Stimulated activated CD4-positive, alpha-beta T cell treated with anti-CD3 and anti-CD28 coated beads, Interleukin-15, amount 100 ng/mL, for 1 hour (primary cell): Measurements from ENCODE around the gene CPLANE1.
A peak's percentile ranks its signal among the peaks of the same experiment; 100 is the strongest.
"Not testable (repeated sequence)": the region's sequence is repeated elsewhere in the genome, so short reads cannot be mapped to it uniquely, and the experiment has no call there.

Experiments used
- DNase-seq, 2 donors: peaks; one replicate each; pipeline ENCODE4 v3.0.0-alpha.2; 2020; ENCODE audit warnings: low read depth in 1 of 2, low spot score in 1 of 2

Gene CPLANE1

DNA sequence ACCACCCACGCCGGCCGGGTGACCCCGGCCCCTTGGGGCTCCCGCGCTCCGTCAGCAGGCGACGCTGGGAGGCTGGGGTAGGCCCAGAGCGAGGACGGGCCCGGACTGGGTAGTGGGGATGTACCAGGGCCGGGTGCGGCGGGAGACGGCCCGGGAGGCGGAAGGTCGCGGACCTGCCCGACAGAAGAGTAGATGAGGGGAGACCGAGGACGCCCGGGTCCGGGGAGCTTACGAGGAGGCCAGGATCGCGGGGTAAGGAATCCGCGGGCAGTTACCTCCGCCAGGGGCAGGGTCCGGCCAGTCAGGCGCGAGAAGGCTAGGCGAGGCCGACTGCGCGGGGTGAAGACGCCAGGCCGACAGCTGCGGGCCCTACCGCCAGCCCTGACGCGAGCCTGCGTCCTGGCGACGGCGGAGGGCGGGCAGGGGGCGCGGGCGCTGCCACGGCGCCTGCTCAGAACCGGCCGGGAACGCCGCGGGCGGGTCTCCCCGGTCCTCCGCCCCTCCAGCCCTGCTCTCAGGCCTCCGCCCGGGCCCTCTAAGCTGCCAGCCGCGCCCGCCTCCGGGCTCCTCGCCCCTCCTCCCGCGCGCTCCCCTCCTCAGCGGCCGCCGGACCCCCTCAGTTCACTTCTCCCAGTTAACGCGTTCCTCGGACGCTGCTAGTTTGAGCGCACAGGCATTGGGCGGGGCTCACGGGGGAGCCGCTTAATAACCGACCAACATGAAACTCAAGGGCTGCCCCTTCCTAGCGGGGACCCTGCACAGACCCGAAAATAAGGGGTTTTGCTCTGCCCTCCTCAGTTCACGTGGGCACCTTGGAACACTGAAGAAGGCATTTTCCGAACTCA lies at the start of gene CPLANE1:
TSS of gene CPLANE1 (minus strand) at position 407 of the 845 bp plus-strand sequence. CDS start 1,678 bp downstream, outside the sequence.
- peak; percentile 23 to 42 for DNase-seq

DNA sequence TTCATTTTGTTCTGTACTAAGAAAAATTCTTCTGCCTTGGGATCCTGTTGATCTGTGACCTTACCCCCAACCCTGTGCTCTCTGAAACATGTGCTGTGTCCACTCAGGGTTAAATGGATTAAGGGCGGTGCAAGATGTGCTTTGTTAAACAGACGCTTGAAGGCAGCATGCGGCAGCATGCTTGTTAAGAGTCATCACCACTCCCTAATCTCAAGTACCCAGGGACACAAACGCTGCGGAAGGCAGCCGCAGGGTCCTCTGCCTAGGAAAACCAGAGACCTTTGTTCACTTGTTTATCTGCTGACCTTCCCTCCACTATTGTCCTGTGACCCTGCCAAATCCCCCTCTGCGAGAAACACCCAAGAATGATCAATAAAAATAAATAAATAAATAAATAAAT lies 47.1 kb upstream of the CPLANE1 start:
- DNase-seq, result not testable (repeated sequence)

DNA sequence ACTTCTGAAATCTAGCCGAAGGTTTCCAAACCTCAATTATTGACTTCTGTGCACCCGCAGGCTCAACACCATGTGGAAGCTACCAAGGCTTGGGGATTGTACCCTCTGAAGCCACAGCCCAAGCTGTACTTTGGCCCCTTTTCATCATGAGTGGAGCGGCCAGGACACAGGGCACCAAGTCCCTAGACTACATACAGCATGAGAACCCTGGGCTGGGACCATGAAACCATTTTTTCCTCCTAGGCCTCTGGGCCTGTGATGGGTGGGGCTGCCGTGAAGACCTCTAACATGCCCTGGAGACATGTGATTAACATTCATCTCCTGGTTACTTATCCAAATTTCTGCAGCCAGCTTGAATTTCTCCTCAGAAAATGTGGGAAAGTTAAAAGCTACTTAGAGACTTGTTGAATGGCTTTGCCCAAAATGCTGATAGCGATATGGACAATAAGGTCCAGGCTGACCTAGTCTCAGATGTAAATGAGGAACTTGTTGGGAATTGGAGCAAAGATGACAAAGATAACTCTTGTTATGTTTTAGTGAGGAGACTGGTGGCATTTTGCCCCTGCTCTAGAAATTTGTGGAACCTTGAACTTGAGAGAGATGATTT lies 34.1 kb upstream of the CPLANE1 start:
- no peak for DNase-seq

DNA sequence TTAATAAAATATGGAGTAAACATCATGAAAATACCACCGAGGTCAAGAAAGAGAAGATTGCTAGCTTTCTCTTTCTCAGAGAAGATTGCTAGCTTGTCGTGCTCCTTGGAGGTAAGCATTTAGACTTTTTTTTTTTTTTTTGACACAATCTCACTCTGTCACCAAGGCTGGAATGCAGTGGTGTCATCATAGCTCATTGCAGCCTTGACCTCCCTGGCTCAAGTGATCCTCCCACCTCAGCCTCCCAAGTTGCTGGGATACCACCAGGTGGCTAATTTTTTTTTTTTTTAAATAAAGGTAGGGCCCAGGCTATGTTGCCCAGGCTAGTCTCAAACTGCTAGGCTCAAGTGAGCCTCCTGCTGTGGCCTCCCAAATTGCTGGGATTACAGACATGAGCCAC lies 26.3 kb upstream of the CPLANE1 start:
- DNase-seq, result no peak

DNA sequence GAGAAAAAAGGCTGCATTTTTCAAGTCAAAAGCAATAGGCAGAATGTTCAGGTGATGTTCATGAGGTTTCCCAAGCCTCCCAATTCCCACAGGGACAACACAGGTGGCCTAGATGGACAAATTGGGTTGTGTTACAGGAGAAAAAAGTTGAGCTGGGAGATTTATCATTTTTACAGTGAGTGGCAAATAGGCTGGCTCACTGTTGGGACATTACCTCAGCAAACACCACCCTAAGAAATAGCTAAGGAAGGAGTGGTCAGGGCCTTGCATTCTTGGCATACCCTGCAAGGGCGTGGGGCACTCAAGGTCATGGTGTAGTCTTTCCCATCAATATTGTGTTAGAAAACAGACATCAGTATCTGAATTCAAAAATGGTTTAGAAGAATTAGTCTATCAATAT lies 23.3 kb upstream of the CPLANE1 start:
- no peak for DNase-seq

DNA sequence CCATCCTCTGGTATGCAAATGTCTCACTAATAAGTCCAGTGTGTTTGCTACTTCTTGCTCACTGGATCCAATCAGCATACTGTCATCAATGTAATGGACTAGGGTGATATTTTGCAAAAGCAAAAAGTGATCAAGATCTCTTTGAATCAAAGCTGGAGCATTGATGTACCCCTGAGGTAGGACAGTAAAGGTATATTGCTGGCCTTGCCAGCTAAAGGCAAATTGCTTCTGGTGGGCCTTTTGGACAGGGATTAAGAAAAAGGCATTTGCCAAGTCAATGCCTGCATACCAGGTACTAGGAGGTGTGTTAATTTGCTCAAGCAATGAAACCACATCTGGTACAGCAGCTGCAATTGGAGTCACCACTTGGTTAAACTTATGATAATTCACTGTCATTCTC lies 18.9 kb upstream of the CPLANE1 start:
- not testable (repeated sequence) for DNase-seq

GRCh38 chr5:37255774-37256358 lies 6.7 kb upstream of the CPLANE1 start:
- no peak for DNase-seq

DNA sequence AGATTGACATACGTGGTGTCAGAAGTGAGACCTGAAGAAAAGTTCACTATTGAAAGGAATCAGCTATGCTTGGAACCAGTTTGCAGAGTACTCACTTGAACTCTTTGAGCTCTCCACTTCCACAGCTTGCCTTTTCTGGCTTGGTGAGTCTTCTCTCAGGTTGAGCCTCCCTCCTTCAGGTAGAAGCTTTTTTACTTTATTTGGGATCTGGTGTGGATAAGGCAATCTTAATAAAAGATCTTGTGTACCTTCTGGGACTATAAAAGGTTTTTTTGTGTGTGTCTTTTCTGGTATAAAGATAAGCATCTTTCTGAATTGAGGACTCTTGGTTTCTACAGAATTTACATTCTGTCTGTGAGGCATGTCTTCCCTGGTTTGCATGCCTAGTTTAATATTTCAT lies 5.4 kb upstream of the CPLANE1 start:
- no peak for DNase-seq

GRCh38 chr5:37251665-37252064 lies 2.5 kb upstream of the CPLANE1 start:
- DNase-seq, result no peak

GRCh38 chr5:37249815-37250164 lies 614 bp upstream of the CPLANE1 start:
- DNase-seq, result no peak

- DNase-seq, result no peak
Observed at GRCh38 chr5:37248421-37248969, 681 bp downstream of the CPLANE1 start.

GRCh38 chr5:37247496-37247895 lies 1.7 kb downstream of the CPLANE1 start:
- no peak for DNase-seq

DNA sequence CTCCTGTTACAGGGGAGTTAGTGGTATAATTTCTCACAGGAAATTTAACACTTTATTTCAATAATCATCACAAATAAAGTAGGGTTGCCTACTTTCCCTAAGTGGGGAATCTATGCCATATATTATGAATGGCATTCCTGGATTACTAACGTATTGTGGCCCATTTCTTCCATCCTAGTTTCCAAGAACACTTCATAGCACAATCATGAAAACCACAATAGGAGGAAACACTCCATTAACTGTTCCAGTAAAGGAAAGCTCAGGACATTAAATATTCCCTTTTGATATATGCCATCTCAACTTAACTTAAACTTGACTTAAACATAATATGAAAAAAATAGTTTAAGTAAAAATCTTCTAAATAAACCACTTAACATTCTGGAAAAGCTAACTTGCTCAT lies 2.1 kb downstream of the CPLANE1 start:
- no peak for DNase-seq

DNA sequence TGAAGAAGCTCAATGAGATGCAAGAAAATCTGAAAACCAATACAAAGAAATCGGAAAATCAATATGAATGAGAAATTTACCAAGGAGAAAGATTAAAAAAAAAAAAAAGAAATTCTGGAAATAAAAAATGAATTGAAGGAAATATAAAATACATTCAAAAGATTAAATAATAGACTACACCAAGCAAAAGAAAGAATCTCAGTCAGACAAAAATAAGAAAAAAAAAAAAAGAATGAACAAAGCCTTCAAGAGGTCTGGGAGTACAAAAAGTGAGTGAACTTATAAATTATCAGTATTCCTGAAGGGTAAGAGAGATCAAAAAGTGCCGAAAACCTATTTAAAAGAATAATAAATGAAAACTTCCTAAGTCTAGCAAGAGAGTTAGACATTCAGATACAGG lies 14.9 kb downstream of the CPLANE1 start:
- no peak for DNase-seq

- DNase-seq, result no peak
Observed at GRCh38 chr5:37226377-37226776, 22.8 kb downstream of the CPLANE1 start.

DNA sequence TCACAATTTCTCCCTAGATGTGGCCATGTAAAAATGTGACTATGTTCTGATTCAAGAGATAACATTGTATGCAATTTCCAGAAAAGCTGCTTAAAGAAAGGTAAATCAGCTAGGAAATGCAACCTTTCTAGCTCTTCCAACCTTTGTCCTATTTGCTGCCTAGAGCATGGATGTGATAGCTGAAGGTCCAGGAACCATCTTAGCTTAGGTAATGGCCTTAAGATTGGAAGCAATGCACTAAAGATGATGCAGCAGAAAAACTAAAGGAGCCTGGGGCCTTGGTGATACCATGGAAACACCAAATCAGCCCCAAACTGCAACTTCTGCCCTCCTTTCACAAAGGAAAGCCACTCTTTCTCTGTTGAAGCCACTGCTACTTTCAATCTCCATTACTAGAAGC lies 27.0 kb downstream of the CPLANE1 start:
- DNase-seq, result no peak

DNA sequence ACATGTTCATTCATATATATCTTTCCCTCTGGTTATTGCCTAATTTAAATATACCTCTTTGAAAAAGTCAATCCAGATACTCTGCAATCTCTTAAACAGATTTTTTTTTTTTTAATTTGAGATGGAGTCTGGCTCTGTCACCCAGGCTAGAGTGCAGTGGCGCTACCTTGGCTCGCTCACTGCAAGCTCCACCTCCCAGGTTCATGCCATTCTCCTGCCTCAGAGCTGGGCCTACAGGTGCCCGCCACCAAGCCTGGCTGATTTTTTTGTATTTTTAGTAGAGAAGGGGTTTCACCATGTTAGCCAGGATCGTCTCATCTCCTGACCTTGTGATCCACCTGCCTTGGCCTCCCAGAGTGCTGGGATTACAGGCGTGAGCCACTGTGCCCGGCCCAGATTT lies 28.8 kb downstream of the CPLANE1 start:
- DNase-seq, result not testable (repeated sequence)

DNA sequence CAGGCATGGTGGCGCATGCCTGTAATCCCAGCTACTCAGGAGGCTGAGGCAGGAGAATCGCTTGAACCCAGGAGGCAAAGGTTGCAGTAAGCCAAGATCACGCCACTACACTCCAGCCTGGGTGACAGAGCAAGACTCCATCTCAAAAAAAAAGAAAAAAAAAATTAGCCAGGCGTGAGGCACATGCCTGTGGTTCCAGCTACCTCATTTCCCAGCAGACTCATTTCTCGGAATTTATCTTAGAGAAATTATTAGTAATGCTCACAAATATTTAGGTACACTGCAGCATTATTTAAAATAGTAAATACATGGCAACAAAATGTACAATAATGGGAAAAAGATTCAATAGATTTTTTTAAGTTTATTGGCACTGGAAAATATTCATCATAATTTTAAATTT lies 29.8 kb downstream of the CPLANE1 start:
- DNase-seq, result not testable (repeated sequence)

GRCh38 chr5:37217976-37218375 lies 31.2 kb downstream of the CPLANE1 start:
- DNase-seq, result no peak

DNA sequence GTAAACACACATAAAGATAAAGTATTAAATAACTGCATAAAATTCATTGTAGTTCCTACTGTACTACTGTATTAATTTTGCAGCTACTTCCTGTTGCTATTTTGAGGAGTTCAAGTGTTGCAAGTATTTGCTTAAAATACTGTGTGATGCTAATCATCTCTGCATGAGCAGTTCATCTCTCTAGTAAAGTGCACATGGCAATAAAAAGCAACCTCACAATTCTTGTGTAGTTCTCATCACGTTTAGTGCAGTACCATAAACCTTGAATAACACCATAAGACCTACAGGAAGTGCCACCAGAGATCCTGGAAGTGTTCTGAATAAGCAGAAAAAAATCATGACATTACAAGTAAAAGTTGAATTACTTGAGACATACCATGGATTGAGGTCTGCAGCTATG lies 34.6 kb downstream of the CPLANE1 start:
- DNase-seq, result no peak

DNA sequence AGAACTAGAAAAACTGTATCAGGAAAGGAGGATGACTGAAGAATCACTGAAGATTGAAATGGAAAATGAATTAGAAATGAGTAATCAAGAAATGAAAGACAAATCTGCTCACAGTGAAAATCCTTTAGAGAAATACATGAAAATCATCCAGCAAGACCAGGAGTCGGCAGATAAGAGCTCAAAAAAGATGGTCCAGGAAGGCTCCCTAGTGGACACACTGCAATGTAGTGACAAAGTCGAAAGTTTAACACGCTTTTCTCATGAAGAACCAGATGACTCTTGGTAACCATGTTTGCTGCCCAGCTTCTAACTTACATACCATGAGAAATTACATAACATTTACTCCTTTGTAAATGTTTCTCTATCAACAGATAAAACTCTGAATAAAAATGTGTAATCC lies 37.1 kb downstream of the CPLANE1 start:
- no peak for DNase-seq

GRCh38 chr5:37211661-37212060 lies 37.5 kb downstream of the CPLANE1 start:
- no peak for DNase-seq
